Small intestine (tissue), 7 donors: Measurements from ENCODE around the gene ITSN1. TPM values are rescaled to one million over a fixed set of nuclear protein-coding genes. Genes with fewer than 3 reads are reported as not detected.
A peak's percentile ranks its signal among the peaks of the same experiment; 100 is the strongest.

Experiments
- DNase-seq, 2 donors: peaks; one replicate each; pipeline versions ENCODE4 v3.0.0 to v3.0.0-alpha.2; 2013
- FAIRE-seq: peaks from 2 replicates; lab custom pipeline; 2012; peaks lifted over from hg19 to GRCh38; lab: Jason Lieb, UNC
- H3K27ac ChIP-seq, 3 donors: one replicate each; pipeline ENCODE4 v1.5.1; 2013; ENCODE audit warnings: low read length in 2 of 3, mild to moderate bottlenecking in 2 of 3, control low read depth in 1 of 3, inconsistent platforms in 1 of 3, low read depth in 1 of 3, moderate library complexity in 1 of 3
- H3K27me3 ChIP-seq, 3 donors: one replicate each; pipeline ENCODE4 v1.6.1; 2013; ENCODE audit warnings: low read length in 3 of 3, inconsistent platforms in 1 of 3; ENCODE audit not compliant: control insufficient read depth in 3 of 3, insufficient read depth in 3 of 3
- H3K36me3 ChIP-seq, 3 donors: one replicate each; pipeline ENCODE4 v1.6.1; 2013; ENCODE audit warnings: low read length in 3 of 3, inconsistent platforms in 1 of 3, low read depth in 1 of 3, mild to moderate bottlenecking in 1 of 3, moderate library complexity in 1 of 3; ENCODE audit not compliant: control insufficient read depth in 3 of 3, insufficient read depth in 2 of 3
- H3K4me1 ChIP-seq, 3 donors: one replicate each; pipeline ENCODE4 v1.6.1; 2013; ENCODE audit warnings: low read length in 2 of 3, inconsistent platforms in 1 of 3, low read depth in 1 of 3, mild to moderate bottlenecking in 1 of 3, moderate library complexity in 1 of 3; ENCODE audit not compliant: control insufficient read depth in 3 of 3, insufficient read depth in 2 of 3
- H3K4me3 ChIP-seq, 3 donors: one replicate each; pipeline ENCODE4 v1.5.1; 2013; ENCODE audit warnings: low read length in 3 of 3, control low read depth in 1 of 3, inconsistent platforms in 1 of 3, low read depth in 1 of 3, mild to moderate bottlenecking in 1 of 3, moderate library complexity in 1 of 3
- H3K9me3 ChIP-seq, 2 donors: one replicate each; pipeline ENCODE4 v1.6.1; 2013; ENCODE audit warnings: low read depth in 1 of 2, low read length in 1 of 2; ENCODE audit not compliant: control insufficient read depth in 2 of 2, insufficient read depth in 1 of 2
- WGBS, 3 donors: extraction: QIAGEN DNeasy Blood & Tissue Kit; methylation state at CpG; one replicate each; pipeline ENCODE4 v1.1.7; 2013; 5-methylcytosine and 5-hydroxymethylcytosine counted together
- polyA plus RNA-seq, 4 donors: library from polyadenylated mRNA; stranded (reverse) in 3 of 4; unstranded in 1 of 4; fragments of 200-250 nt in 3 of 4; fragments of 120-200 nt in 1 of 4; gene quantifications; one replicate each; pipeline versions ENCODE4 v1.2.1 to v1.2.3, GENCODE V29; 2013
- donor health status: healthy with polysubstance abuse.
- donor health status: control.
- donor health status: control.
- donor health status: Bipolar disorder and iron deficiency.
- donor health status: healthy.

ITSN1 gene
- polyA plus RNA-seq, 4 donors: 10.5 to 38.0 (median 21.1) TPM

DNA sequence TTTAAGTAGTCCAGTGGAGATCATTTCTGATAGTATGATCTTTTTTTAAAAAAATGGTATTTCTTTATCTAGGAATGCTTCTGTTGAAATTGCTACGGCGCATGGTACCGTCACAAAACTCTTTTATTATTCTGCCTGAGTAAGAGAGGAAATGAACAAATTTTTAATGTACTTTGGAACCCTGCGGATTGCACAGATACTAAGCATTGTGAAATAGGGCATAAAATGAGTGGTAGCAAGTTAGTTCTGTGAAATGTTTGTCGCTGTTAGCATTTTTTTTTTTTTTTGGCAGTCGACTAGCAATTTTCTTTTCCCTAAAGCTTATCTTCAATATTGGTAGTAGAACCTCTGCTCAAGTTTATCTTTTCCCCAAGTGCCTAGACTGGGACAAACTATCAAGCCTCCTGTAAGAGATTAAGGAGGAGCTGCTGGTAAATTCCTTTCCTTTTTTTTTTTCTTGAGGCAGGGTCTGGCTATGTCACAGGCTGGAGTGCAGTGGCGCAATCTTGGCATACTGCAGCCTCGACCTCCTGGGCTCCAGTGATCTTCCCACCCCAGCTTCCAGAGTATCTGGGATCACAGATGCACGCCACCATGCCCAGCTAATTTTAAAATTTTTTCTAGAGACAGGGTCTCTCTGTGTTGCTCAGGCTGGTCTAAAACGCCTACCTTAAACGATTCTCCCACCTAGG is 2.2 kb downstream of the ITSN1 start:
- Histone ChIP-seq H3K4me1 (peaks cover 0 to 17% (median 2%) of the 10 kb centered on the region in 3 donors), H3K27ac (peak overlapping the region in 2 of 3 donors; percentile 29 to 49), H3K9me3 (no peaks in the 10 kb centered on the region), H3K36me3 (no peaks in the 10 kb centered on the region), H3K27me3 (no peaks in the 10 kb centered on the region), H3K4me3 (no peak overlapping the region)
- no peak for FAIRE-seq
- WGBS, 3 donors: 42 to 57% (median 54%) methylated on average over 11 of the region's 11 CpGs
- DNase-seq: peak; percentile 76 to 89

DNA sequence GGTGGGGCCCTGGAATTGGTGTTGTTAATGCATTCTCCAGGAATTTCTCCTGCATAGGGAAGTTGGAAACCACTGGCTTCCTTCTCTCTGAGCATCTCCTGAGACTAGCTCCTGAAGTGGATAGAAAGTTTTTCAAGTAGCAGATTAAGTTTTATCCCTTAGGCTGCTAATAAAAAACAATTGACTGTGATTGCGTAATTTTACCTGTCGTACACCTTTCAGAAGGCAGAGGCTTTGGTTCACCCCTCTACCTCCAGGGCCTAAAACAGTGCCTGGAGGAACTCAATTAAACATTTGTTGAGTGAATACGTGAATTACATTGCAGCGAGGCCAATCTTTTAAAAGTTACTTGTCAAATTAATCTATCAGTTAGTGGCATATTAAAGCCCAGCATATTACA is 3.4 kb downstream of the ITSN1 start:
- Histone ChIP-seq H3K36me3 (no peaks in the 10 kb centered on the region), H3K27me3 (no peaks in the 10 kb centered on the region), H3K4me1 (peaks cover 0 to 24% (median 5%) of the 10 kb centered on the region in 3 donors), H3K9me3 (no peaks in the 10 kb centered on the region), H3K4me3 (no peak overlapping the region), H3K27ac (no peak overlapping the region)
- 74 to 92% (median 83%) methylated on average over 4 of the region's 4 CpGs for WGBS, 3 donors
- no peak for FAIRE-seq
- DNase-seq: no peak

DNA sequence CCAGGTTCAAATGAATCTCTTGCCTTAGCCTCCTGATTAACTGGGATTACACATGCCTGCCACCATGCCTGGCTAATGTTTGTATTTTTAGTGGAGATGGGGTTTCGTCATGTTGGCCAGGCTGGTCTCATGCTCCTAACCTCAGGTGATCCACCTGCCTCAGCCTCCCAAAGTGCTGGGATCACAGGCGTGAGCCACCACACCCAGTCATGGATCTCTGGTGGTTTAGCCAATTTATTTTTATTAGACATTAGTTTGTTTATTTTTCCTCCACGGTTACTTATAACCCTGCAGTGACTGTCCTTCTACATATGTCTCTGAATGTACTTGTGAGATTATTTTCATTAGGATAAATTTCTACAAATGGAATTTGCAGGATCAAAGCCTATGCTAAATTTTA is 5.3 kb downstream of the ITSN1 start:
- DNase-seq (no peak), FAIRE-seq (no peak)
- WGBS, 3 donors: 72 to 85% (median 74%) methylated on average over 3 of the region's 3 CpGs
- no peaks in the 10 kb centered on the region for H3K27me3 ChIP-seq
- no peaks in the 10 kb centered on the region for H3K9me3 ChIP-seq
- no peak overlapping the region for H3K4me3 ChIP-seq
- peaks cover 0 to 3% (median 0%) of the 10 kb centered on the region in 3 donors for H3K36me3 ChIP-seq
- H3K4me1 ChIP-seq: peaks cover 3 to 29% (median 5%) of the 10 kb centered on the region in 3 donors
- H3K27ac ChIP-seq: no peak overlapping the region

DNA sequence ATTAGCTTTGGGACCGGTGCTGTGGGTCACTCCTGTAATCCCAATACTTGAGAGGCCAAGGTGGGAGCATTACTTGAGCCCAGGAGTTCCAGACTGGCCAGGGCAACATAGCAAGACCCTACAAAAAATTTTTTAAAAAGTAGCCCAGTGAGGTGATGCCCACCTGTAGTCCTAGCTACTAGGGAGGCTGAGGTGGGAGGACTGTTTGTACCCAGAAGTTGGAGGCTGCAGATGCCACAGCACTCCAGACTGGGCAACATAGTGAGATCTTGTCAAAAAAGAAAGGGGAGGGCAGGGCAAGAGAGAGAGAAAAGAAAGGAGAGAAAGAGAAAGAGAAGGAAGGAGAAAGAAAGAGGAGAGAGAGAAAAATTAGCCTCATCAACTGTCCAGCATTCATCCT is 6.3 kb downstream of the ITSN1 start:
- Histone ChIP-seq H3K9me3 (no peaks in the 10 kb centered on the region), H3K4me3 (no peak overlapping the region), H3K4me1 (peaks cover 3 to 29% (median 5%) of the 10 kb centered on the region in 3 donors), H3K36me3 (peaks cover 0 to 3% (median 0%) of the 10 kb centered on the region in 3 donors), H3K27me3 (no peaks in the 10 kb centered on the region), H3K27ac (no peak overlapping the region)
- DNase-seq (no peak), FAIRE-seq (no peak)
- 91 to 100% (median 100%) methylated on average over 1 of the region's 1 CpG for WGBS, 3 donors

DNA sequence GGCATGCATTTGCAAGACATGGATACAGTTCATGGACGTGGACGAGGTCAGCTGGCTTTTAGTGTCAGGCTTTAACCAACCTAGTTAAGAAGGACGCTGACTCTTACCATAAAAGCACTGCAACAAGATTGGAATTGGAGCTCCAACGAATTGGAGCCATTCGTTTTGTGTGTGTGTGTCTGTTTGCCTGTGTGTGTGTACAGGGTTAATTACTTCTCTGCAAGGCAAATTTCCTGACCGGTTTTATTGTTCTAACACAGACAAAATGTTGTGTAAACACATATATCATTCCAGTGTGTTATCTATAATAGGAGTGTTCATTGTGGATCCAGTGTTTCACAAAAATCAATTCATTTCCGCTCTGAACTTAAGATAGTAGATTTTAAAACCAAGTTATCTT is 7.9 kb downstream of the ITSN1 start:
- peaks cover 6 to 28% (median 7%) of the 10 kb centered on the region in 3 donors for H3K4me1 ChIP-seq
- no peak overlapping the region for H3K27ac ChIP-seq
- DNase-seq: peak in 1 of 2 donors; percentile 34
- H3K36me3 ChIP-seq: peaks cover 0 to 3% (median 0%) of the 10 kb centered on the region in 3 donors
- no peak overlapping the region for H3K4me3 ChIP-seq
- no peaks in the 10 kb centered on the region for H3K27me3 ChIP-seq
- 40 to 58% (median 42%) methylated on average over 7 of the region's 7 CpGs for WGBS, 3 donors
- no peak for FAIRE-seq
- H3K9me3 ChIP-seq: no peaks in the 10 kb centered on the region

DNA sequence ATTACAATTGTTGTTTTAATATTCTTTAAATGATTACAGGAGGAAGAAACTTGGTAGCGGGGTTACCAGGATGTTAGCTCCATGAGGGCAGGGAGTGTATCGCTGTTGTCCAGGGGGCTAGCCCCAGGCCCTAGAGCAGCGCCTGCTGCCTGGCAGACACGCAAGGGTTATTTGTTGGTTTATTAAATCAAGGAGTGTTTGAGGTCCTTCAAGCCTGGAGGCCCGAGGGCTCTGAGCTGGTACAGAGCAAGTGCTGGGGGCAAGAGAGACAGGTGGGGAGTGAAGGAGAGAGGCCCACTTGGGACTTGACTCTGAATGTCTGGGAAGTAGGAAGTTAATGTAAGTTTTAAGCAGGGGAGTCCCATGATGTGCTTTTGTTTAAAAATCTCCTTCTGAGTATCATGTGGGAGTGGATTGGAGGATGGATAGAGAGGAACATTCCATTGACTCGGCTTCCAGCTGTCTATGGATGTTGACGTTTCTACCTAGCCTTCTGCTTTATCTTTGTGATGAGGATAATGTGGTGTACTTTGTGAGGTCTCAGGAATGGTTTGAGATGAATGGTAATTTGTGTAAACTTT is 8.7 kb downstream of the ITSN1 start:
- peaks cover 0 to 3% (median 0%) of the 10 kb centered on the region in 3 donors for H3K36me3 ChIP-seq
- FAIRE-seq: no peak
- DNase-seq: no peak
- H3K27me3 ChIP-seq: no peaks in the 10 kb centered on the region
- no peak overlapping the region for H3K27ac ChIP-seq
- peaks cover 6 to 28% (median 8%) of the 10 kb centered on the region in 3 donors for H3K4me1 ChIP-seq
- 77 to 85% (median 82%) methylated on average over 7 of the region's 7 CpGs for WGBS, 3 donors
- H3K9me3 ChIP-seq: no peaks in the 10 kb centered on the region
- no peak overlapping the region for H3K4me3 ChIP-seq

DNA sequence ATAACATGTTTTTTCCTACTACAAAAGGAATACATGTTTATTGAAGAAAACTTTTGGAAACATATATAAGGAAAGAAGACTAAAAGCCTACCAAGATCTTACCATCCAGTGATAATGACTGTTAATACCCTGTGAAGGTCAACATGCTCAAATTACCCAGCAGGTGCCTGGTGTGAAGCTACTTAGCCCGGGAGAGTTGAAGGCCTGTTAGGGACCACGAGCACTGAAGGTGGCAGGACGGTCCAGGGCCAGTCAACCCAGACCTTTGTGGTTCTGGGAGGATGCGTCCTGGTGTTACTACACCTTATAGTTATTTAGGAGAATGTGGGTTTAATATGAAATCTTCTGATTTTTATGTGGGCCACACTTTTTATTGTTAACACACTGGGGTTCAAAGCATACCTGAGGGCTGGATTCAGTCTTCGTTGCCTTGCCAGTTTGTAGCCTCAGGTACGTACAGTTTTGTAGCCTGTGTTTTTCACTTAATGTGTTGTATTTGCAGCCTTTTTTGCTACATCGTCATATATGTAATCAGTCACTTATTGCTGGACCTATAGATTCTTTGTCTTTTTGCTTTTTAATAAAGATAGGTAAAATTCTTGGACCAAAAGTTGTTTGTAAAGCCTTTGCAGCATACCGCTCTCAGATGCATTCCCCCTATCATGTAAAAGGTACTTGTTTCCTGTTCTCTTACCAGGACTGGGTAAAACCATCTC is 9.8 kb downstream of the ITSN1 start:
- DNase-seq: no peak

DNA sequence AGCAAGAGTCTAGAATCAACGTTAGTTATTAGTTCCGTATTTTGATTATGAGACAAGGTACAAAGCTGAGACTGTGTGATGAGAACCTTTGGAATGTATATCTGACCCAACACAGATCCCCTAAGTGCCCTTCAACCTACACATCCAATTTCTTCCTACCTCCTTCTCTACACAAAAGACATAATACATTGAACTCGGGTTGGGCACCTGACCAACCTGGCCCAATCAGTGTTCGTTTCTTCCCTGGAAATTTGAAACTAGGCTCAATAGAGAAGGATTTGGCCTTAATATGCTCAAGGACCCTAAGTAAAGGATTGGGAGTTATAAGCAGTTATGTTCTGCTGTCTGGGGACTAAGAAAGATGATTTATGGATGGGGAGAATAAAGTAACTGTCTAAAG is 12.1 kb downstream of the ITSN1 start:
- Histone ChIP-seq H3K27me3 (no peaks in the 10 kb centered on the region), H3K4me1 (peaks cover 12 to 52% (median 16%) of the 10 kb centered on the region in 3 donors), H3K9me3 (no peaks in the 10 kb centered on the region), H3K36me3 (peaks cover 0 to 6% (median 0%) of the 10 kb centered on the region in 3 donors), H3K4me3 (no peak overlapping the region), H3K27ac (peak overlapping the region in 1 of 3 donors; percentile 50)
- DNase-seq (peak in 1 of 2 donors; percentile 42), FAIRE-seq (no peak)
- 69 to 89% (median 70%) methylated on average over 4 of the region's 4 CpGs for WGBS, 3 donors

More for the DNA sequence above, 9.8 kb downstream of the ITSN1 start:
- 81 to 87% (median 82%) methylated on average over 8 of the region's 8 CpGs for WGBS, 3 donors
- Histone ChIP-seq H3K27me3 (no peaks in the 10 kb centered on the region), H3K27ac (no peak overlapping the region), H3K4me1 (peaks cover 8 to 38% (median 10%) of the 10 kb centered on the region in 3 donors), H3K9me3 (no peaks in the 10 kb centered on the region), H3K4me3 (no peak overlapping the region), H3K36me3 (peaks cover 0 to 3% (median 0%) of the 10 kb centered on the region in 3 donors)
- no peak for FAIRE-seq
